ENCODE results near the gene MRGPRF.

DNA sequence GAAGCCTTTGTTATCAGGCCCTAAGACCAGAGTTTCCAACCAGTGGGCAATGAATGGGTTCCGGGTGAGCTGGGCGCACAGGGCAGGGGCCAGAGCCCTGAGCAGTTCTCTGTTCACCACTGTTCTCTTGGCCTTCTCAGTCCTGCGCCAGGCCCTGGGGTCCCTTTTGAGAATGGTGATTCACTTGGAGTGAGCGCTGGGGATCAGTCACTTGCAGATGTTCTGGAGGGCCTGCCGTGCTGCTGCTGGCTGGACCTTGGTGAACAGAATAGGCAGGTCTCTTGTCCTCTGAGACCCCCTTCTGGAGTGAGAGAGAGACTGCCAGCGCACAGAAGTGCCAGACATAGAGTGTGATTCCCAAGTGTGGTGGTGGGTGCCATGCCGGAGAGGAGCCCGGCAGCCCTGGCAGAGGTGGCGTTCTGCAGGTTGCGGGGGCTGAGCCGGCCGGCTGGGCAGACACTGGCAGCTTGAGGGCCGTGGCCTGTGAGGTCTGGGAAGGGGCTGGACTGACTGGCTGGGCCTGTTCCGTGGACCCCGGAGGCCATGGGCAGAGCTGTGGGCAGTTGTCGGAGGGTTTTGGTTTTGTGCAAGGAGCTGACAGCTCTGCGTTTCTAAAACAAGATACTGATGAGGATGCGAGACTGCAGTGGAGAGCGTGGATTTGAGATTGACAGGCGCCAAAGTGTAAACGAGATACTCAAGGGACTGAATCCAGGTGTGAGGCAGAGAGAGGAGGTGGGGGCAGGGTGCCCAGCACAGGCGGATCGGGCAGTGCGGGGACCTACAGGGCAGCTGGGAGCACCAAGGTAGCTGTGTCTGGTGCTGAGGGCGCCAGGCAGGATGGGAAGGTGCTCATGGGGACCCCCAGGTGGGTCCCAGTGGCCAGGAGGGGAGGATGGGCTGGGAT, 48.0 kb upstream of the MRGPRF start:
- no peak for TF ChIP-seq TAF1 (IDR thresholded peaks at IDR 0.05; ENCODE audit: borderline replicate concordance, insufficient read depth, low read length)
- TF ChIP-seq, protein P1, sequence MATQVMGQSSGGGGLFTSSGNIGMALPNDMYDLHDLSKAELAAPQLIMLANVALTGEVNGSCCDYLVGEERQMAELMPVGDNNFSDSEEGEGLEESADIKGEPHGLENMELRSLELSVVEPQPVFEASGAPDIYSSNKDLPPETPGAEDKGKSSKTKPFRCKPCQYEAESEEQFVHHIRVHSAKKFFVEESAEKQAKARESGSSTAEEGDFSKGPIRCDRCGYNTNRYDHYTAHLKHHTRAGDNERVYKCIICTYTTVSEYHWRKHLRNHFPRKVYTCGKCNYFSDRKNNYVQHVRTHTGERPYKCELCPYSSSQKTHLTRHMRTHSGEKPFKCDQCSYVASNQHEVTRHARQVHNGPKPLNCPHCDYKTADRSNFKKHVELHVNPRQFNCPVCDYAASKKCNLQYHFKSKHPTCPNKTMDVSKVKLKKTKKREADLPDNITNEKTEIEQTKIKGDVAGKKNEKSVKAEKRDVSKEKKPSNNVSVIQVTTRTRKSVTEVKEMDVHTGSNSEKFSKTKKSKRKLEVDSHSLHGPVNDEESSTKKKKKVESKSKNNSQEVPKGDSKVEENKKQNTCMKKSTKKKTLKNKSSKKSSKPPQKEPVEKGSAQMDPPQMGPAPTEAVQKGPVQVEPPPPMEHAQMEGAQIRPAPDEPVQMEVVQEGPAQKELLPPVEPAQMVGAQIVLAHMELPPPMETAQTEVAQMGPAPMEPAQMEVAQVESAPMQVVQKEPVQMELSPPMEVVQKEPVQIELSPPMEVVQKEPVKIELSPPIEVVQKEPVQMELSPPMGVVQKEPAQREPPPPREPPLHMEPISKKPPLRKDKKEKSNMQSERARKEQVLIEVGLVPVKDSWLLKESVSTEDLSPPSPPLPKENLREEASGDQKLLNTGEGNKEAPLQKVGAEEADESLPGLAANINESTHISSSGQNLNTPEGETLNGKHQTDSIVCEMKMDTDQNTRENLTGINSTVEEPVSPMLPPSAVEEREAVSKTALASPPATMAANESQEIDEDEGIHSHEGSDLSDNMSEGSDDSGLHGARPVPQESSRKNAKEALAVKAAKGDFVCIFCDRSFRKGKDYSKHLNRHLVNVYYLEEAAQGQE (IDR thresholded peaks at IDR 0.05; ENCODE audit: insufficient read depth in 1 of 2, low read depth in 2 of 2, low read length in 2 of 2) = no peak
- no peak for TF ChIP-seq POLR2AphosphoS5 (IDR thresholded peaks at IDR 0.05; ENCODE audit: low read depth, low read length)
- TF ChIP-seq SIN3A (IDR thresholded peaks at IDR 0.05; ENCODE audit: borderline replicate concordance, insufficient read depth, low read length) = no peak
- no peak for TF ChIP-seq FOXP2 (optimal IDR thresholded peaks at IDR 0.05; ENCODE audit: borderline replicate concordance, extremely low read depth, extremely low read length, insufficient read depth)

All from PFSK-1 (cell line).